ENCODE measurements around the gene MFSD6. TPM values are rescaled to one million over a fixed set of nuclear protein-coding genes. Genes with fewer than 3 reads are reported as not detected.
A peak's percentile ranks its signal among the peaks of the same experiment; 100 is the strongest.
"Not testable (repeated sequence)": the region's sequence is repeated elsewhere in the genome, so short reads cannot be mapped to it uniquely, and the experiment has no call there.

MFSD6 gene
- total RNA-seq, 2 experiments from 2014 or later = 51.3 to 56.7 TPM

DNA sequence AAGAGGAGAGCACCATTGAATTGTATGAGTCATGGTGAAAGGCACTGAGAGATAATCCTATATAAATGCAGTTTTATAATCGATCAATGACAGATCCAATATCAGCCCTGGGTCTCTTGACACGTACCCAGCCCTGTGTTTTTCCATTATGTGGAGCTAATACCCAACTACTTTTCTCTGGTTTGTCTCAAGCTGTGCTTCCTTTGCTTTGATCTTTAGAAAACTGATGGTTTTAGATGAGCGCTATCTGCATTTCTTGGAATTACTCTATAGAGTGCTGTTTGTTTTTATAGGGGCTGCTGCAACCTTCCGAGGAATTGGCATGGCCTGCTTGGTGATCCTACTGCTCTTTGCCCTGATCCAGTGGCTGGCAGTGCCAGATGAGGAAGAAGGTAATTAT, 81.3 kb downstream of the MFSD6 start:
- Mint-ChIP-seq H3K9me3 (peaks cover 17% of the 10 kb centered on the region), H3K27ac (peak overlapping the region; percentile 14), H3K36me3 (peaks cover 78% of the 10 kb centered on the region), H3K4me3 (no peak overlapping the region), H3K27me3 (no peaks in the 10 kb centered on the region), H3K4me1 (peaks cover 19% of the 10 kb centered on the region)
- POLR2A ChIA-PET = no interaction called here
- no peak for DNase-seq
- ATAC-seq (ENCODE audit: low read depth) = peak; percentile 36

DNA sequence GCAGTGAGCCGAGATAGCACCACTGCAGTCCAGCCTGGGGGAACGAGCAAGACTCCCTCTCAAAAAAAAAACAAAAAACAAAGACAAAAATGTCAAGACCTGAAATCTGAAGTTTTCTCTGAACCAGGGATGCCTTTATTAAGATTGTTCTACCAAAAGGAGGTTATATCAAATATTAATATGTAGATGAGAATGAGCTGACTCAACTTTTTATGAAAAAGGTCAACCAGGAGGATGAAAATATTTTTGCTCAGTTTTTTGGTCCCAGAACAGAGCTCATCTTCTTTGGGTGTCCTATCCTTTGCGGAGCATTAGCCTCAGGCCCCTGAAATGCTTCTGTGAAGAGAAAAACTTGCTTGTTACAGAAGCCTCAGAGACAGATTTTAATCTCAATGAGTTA, 82.3 kb downstream of the MFSD6 start:
- POLR2A ChIA-PET = interaction anchor here (0.7 kb wide), 1 partner anchor 1072 kb away, joined by 3 read pairs; no protein-coding TSS in a partner anchor
- no peak overlapping the region for H3K27ac Mint-ChIP-seq
- H3K36me3 Mint-ChIP-seq = peaks cover 85% of the 10 kb centered on the region
- H3K4me3 Mint-ChIP-seq = no peak overlapping the region
- peaks cover 23% of the 10 kb centered on the region for H3K4me1 Mint-ChIP-seq
- no peaks in the 10 kb centered on the region for H3K27me3 Mint-ChIP-seq
- peaks cover 17% of the 10 kb centered on the region for H3K9me3 Mint-ChIP-seq
- no peak for DNase-seq
- ATAC-seq (ENCODE audit: low read depth) = no peak

GRCh38 chr2:190493095-190493494, 84.9 kb downstream of the MFSD6 start:
- H3K27ac Mint-ChIP-seq = no peak overlapping the region
- ATAC-seq (ENCODE audit: low read depth) (no peak), DNase-seq (no peak)
- POLR2A ChIA-PET = no interaction called here
- no peaks in the 10 kb centered on the region for H3K27me3 Mint-ChIP-seq
- peaks cover 22% of the 10 kb centered on the region for H3K4me1 Mint-ChIP-seq
- H3K9me3 Mint-ChIP-seq = peaks cover 17% of the 10 kb centered on the region
- peaks cover 79% of the 10 kb centered on the region for H3K36me3 Mint-ChIP-seq
- H3K4me3 Mint-ChIP-seq = no peak overlapping the region

DNA sequence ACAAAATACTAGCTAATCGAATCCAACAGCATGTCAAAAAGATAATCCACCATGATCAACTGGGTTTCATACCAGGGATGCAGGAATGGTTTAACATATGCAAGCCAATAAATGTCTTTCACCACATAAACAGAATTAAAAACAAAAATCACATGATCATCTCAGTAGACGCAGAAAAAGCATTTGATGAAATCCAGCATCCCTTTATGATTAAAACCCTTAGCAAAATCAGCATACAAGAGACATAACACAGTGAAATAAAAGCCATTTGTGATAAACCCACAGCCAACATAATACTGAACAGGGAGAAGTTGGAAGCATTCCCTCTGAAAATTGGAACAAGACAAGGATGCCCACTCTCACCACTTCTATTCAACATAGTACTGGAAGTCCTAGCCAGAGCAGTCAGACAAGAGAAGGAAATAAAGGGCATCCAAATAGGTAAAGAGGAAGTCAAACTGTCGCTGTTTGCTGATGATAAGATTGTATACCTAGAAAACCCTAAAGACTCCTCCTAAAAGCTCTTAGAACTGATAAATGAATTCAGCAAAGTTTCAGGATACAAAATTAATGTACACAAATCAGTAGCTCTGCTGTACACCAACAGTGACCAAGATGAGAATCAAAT, 86.6 kb downstream of the MFSD6 start:
- ATAC-seq (ENCODE audit: low read depth); H3K27me3 Mint-ChIP-seq; H3K4me3 Mint-ChIP-seq; DNase-seq; H3K27ac Mint-ChIP-seq: not testable (repeated sequence)
- Mint-ChIP-seq H3K36me3 (peaks cover 66% of the 10 kb centered on the region), H3K9me3 (peaks cover 17% of the 10 kb centered on the region), H3K4me1 (peaks cover 14% of the 10 kb centered on the region)
- POLR2A ChIA-PET = interaction anchor here (0.9 kb wide), 1 partner anchor 39 kb away, joined by 3 read pairs; the partner anchor contains the start of gene NEMP2

DNA sequence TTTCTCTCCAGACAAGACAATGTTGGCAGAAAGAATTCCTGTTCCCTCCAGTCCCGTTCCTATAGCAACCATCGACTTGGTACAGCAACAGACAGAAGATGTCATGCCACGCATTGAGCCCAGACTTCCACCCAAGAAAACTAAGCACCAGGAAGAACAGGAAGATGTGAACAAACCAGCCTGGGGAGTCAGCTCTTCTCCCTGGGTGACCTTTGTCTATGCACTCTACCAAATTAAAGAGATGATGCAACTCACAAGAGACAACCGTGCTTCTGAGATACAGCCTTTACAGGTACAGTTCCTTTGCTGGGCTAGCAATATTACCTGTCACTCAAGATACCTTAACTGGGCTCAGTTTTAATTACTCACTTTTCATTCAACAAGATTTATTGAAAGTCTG, 89.3 kb downstream of the MFSD6 start:
- POLR2A ChIA-PET = no interaction called here
- no peak overlapping the region for H3K27ac Mint-ChIP-seq
- ATAC-seq (ENCODE audit: low read depth) (no peak), DNase-seq (no peak)
- no peaks in the 10 kb centered on the region for H3K27me3 Mint-ChIP-seq
- peaks cover 49% of the 10 kb centered on the region for H3K36me3 Mint-ChIP-seq
- H3K9me3 Mint-ChIP-seq = peaks cover 10% of the 10 kb centered on the region
- no peak overlapping the region for H3K4me3 Mint-ChIP-seq
- peaks cover 12% of the 10 kb centered on the region for H3K4me1 Mint-ChIP-seq

GRCh38 chr2:190499273-190499672, 91.1 kb downstream of the MFSD6 start:
- H3K27ac Mint-ChIP-seq = no peak overlapping the region
- no peaks in the 10 kb centered on the region for H3K27me3 Mint-ChIP-seq
- H3K4me3 Mint-ChIP-seq = no peak overlapping the region
- POLR2A ChIA-PET = no interaction called here
- H3K36me3 Mint-ChIP-seq = peaks cover 38% of the 10 kb centered on the region
- no peak for DNase-seq
- no peaks in the 10 kb centered on the region for H3K9me3 Mint-ChIP-seq
- peaks cover 7% of the 10 kb centered on the region for H3K4me1 Mint-ChIP-seq
- no peak for ATAC-seq (ENCODE audit: low read depth)

DNA sequence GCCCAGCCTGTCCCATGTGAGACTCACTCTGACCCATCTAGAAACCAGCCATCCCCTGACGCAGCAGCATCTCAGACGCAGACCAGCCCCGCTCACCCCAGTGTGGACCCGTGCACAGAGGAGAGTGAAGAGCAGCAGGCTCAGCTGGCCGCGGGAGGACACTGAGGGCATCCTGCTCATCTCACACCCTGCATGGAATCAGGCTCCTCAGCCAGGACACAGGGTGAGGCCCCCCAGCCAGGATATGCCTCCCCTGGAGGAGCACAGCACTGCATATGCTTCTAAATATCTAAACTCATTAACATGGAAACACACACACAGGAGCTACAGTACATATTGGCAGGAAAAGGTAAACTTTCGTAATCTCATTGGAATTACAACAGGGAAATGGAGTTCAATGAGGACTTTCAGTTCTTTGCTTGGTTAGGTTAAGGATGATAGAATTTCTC, 91.9 kb downstream of the MFSD6 start:
- H3K27me3 Mint-ChIP-seq = no peaks in the 10 kb centered on the region
- no peak overlapping the region for H3K27ac Mint-ChIP-seq
- no peak overlapping the region for H3K4me3 Mint-ChIP-seq
- ATAC-seq (ENCODE audit: low read depth) (no peak), DNase-seq (no peak)
- POLR2A ChIA-PET = no interaction called here
- H3K9me3 Mint-ChIP-seq = no peaks in the 10 kb centered on the region
- H3K36me3 Mint-ChIP-seq = peaks cover 32% of the 10 kb centered on the region
- H3K4me1 Mint-ChIP-seq = peaks cover 1% of the 10 kb centered on the region

DNA sequence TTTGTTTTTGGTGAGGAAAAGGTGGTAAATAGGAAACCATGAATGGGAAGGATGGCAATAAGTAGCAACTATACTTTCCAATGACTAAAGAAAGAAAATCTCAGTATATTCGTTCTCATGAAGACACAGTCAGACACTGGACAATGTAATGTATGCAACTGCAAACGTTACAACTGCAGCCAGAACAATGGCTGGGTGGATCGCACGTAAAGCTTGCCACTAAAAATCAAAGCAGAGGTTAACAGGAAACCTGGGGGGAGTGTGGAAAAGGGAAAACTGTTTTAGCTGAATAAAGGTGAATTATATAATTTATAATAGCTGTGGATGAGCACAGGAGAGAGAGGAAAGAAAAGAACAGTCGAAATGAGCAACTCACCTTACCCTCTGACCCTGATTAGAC, 93.1 kb downstream of the MFSD6 start:
- ATAC-seq (ENCODE audit: low read depth) (no peak), DNase-seq (no peak)
- no peaks in the 10 kb centered on the region for H3K9me3 Mint-ChIP-seq
- no peaks in the 10 kb centered on the region for H3K4me1 Mint-ChIP-seq
- no peak overlapping the region for H3K4me3 Mint-ChIP-seq
- no peaks in the 10 kb centered on the region for H3K27me3 Mint-ChIP-seq
- POLR2A ChIA-PET = no interaction called here
- no peak overlapping the region for H3K27ac Mint-ChIP-seq
- peaks cover 25% of the 10 kb centered on the region for H3K36me3 Mint-ChIP-seq

DNA sequence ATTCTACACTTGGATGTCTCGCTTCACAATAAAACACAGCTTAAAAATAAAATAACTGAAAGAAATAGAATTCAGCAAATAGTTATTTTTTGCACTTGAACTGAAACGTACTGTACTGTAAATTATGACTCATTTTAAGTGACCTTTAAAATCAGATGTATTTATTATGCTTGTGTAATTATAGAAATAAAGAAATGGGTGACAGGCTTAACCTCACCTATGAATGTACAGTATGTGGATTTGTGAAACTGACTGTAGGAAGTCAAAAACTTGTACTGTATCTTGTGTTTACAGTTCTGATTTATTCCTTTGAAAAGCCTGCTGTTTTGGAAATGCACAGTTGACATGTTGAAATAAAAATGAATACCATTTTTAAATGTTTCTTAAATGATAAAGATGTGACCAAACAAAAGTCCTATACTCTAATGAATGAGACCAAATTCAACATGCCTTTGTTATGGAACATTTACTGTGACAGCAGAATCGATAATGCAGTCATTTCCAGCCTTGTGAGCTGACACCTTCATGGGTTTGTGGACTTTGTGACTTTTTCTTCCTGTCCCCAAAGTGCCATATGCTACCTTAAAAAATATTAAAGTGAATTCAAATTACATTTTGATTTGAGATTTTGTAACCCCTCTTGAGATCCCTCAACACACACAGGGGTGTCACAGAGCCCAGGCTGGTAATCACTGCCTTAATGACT, 93.7 kb downstream of the MFSD6 start:
- H3K36me3 Mint-ChIP-seq = peaks cover 29% of the 10 kb centered on the region
- no peaks in the 10 kb centered on the region for H3K9me3 Mint-ChIP-seq
- H3K4me3 Mint-ChIP-seq = no peak overlapping the region
- DNase-seq (no peak), ATAC-seq (ENCODE audit: low read depth) (no peak)
- no peak overlapping the region for H3K27ac Mint-ChIP-seq
- no peaks in the 10 kb centered on the region for H3K4me1 Mint-ChIP-seq
- POLR2A ChIA-PET = no interaction called here
- no peaks in the 10 kb centered on the region for H3K27me3 Mint-ChIP-seq

GRCh38 chr2:190503088-190503487, 94.9 kb downstream of the MFSD6 start:
- POLR2A ChIA-PET = no interaction called here
- Mint-ChIP-seq H3K27me3 (no peaks in the 10 kb centered on the region), H3K4me3 (no peak overlapping the region), H3K4me1 (no peaks in the 10 kb centered on the region), H3K9me3 (no peaks in the 10 kb centered on the region), H3K27ac (no peak overlapping the region), H3K36me3 (peaks cover 31% of the 10 kb centered on the region)
- DNase-seq (no peak), ATAC-seq (ENCODE audit: low read depth) (no peak)

GRCh38 chr2:190504912-190505311, 96.8 kb downstream of the MFSD6 start:
- Mint-ChIP-seq H3K9me3 (no peaks in the 10 kb centered on the region), H3K36me3 (peaks cover 28% of the 10 kb centered on the region), H3K27ac (no peak overlapping the region), H3K4me3 (no peak overlapping the region), H3K4me1 (peaks cover 3% of the 10 kb centered on the region), H3K27me3 (no peaks in the 10 kb centered on the region)
- POLR2A ChIA-PET = no interaction called here
- DNase-seq (no peak), ATAC-seq (ENCODE audit: low read depth) (no peak)

GRCh38 chr2:190505696-190506095, 97.5 kb downstream of the MFSD6 start:
- DNase-seq = no peak
- POLR2A ChIA-PET = no interaction called here
- H3K36me3 Mint-ChIP-seq = peaks cover 24% of the 10 kb centered on the region
- ATAC-seq (ENCODE audit: low read depth) = no peak
- H3K9me3 Mint-ChIP-seq = no peaks in the 10 kb centered on the region
- H3K4me3 Mint-ChIP-seq = no peak overlapping the region
- H3K27ac Mint-ChIP-seq = no peak overlapping the region
- H3K27me3 Mint-ChIP-seq = no peaks in the 10 kb centered on the region
- peaks cover 3% of the 10 kb centered on the region for H3K4me1 Mint-ChIP-seq

GRCh38 chr2:190506666-190507065, 98.5 kb downstream of the MFSD6 start:
- DNase-seq (no peak), ATAC-seq (ENCODE audit: low read depth) (no peak)
- Mint-ChIP-seq H3K27me3 (no peaks in the 10 kb centered on the region), H3K4me3 (no peak overlapping the region), H3K4me1 (peaks cover 3% of the 10 kb centered on the region), H3K9me3 (no peaks in the 10 kb centered on the region), H3K27ac (no peak overlapping the region), H3K36me3 (peaks cover 20% of the 10 kb centered on the region)
- POLR2A ChIA-PET = no interaction called here

- ATAC-seq (ENCODE audit: low read depth) (no peak), DNase-seq (no peak)
- Mint-ChIP-seq H3K27ac (no peak overlapping the region), H3K4me3 (no peak overlapping the region), H3K9me3 (no peaks in the 10 kb centered on the region), H3K27me3 (no peaks in the 10 kb centered on the region), H3K36me3 (peaks cover 20% of the 10 kb centered on the region), H3K4me1 (peaks cover 3% of the 10 kb centered on the region)
- POLR2A ChIA-PET = no interaction called here
These were observed 99.0 kb downstream of the MFSD6 start for GRCh38 chr2:190507135-190507534.
